CD4-positive, alpha-beta T cell (primary cell): ENCODE data around the gene SLX1B. TPM values are rescaled to one million over a fixed set of nuclear protein-coding genes. Genes with fewer than 3 reads are reported as not detected.
A peak's percentile ranks its signal among the peaks of the same experiment; 100 is the strongest.
"Not testable (repeated sequence)": the region's sequence is repeated elsewhere in the genome, so short reads cannot be mapped to it uniquely, and the experiment has no call there.

Experiments
- ATAC-seq: fragments of 200-7000 bp; cut with Tn5 transposase; one replicate; pipeline ENCODE4 v1.10.0; 2022; ENCODE audit warnings: mild to moderate bottlenecking; ENCODE audit not compliant: poor library complexity
- CTCF ChIA-PET: fragments of 350-600 bp; sonication (Branson Sonifier 250); formaldehyde crosslinking; loops from one replicate; lab custom pipeline; 2021; ENCODE audit warnings: antibody characterized with exemption, inconsistent platforms; lab: Charles Lee
- POLR2A ChIA-PET: fragments of 350-600 bp; sonication (Branson Sonifier 250); formaldehyde crosslinking; loops from one replicate; lab custom pipeline; 2021; ENCODE audit warnings: antibody characterized with exemption, inconsistent platforms; lab: Charles Lee
- DNase-seq, 14 experiments: peaks; one replicate each; pipeline ENCODE4 v3.0.0-alpha.2; 2013 to 2020; ENCODE audit warnings: mixed read lengths in 2 of 14
- H3K27ac ChIP-seq, 2 donors: one replicate each; pipeline versions ENCODE4 v1.5.1 to v1.7.0; 2013; ENCODE audit warnings: low read length in 2 of 2, low read depth in 1 of 2, mild to moderate bottlenecking in 1 of 2
- H3K27me3 ChIP-seq, 2 experiments: 1 replicate in 1 of 2; 2 replicates in 1 of 2; pipeline versions ENCODE4 v1.6.1 to v1.7.0; 2013; ENCODE audit warnings: low read length in 2 of 2, control low read depth in 1 of 2, mild to moderate bottlenecking in 1 of 2, moderate library complexity in 1 of 2; ENCODE audit not compliant: insufficient read depth in 2 of 2, control insufficient read depth in 1 of 2
- H3K36me3 ChIP-seq: one replicate; pipeline ENCODE4 v1.6.1; 2013; ENCODE audit warnings: low read length, control low read depth; ENCODE audit not compliant: insufficient read depth
- H3K4me1 ChIP-seq: one replicate; pipeline ENCODE4 v1.6.1; 2013; ENCODE audit warnings: low read length, control low read depth; ENCODE audit not compliant: insufficient read depth
- H3K4me3 ChIP-seq: one replicate; pipeline ENCODE4 v1.5.1; 2013; ENCODE audit warnings: mild to moderate bottlenecking, low read length, moderate library complexity
- H3K9me3 ChIP-seq, 2 experiments: 1 replicate in 1 of 2; 2 replicates in 1 of 2; pipeline versions ENCODE4 v1.6.1 to v1.7.0; 2013; ENCODE audit warnings: low read length in 2 of 2, mild to moderate bottlenecking in 2 of 2, control low read depth in 1 of 2, moderate library complexity in 1 of 2; ENCODE audit not compliant: control insufficient read depth in 1 of 2, insufficient read depth in 1 of 2
- H3K27ac Mint-ChIP-seq: one replicate; pipeline ENCODE4 v1.8.0; 2020; ENCODE audit warnings: mixed read lengths
- H3K27me3 Mint-ChIP-seq: one replicate; pipeline ENCODE4 v1.8.0; 2021; ENCODE audit warnings: mixed read lengths
- H3K36me3 Mint-ChIP-seq: one replicate; pipeline ENCODE4 v1.8.0; 2021; ENCODE audit warnings: low read depth, mixed read lengths
- H3K4me1 Mint-ChIP-seq: one replicate; pipeline ENCODE4 v1.8.0; 2021; ENCODE audit warnings: low read depth, mixed read lengths
- H3K4me3 Mint-ChIP-seq: one replicate; pipeline ENCODE4 v1.8.0; 2020; ENCODE audit warnings: mild to moderate bottlenecking, mixed read lengths
- H3K9me3 Mint-ChIP-seq: one replicate; pipeline ENCODE4 v1.8.0; 2020; ENCODE audit warnings: mixed read lengths
- intact Hi-C, 2 experiments: fragments of 100-400 bp; cut with DNase I in 1 of 2; cut with micrococcal nuclease in 1 of 2; formaldehyde crosslinking; loops; one replicate each; pipeline versions ENCODE4 v1.15.1 to v1.9.0; 2023 to 2025; cut with DNase I, micrococcal nuclease
- total RNA-seq, 174 experiments: library from RNA in 2 of 174; stranded (reverse) in 2 of 174; gene quantifications; one replicate each; pipeline ENCODE4 v1.2.3 and lab custom pipeline; 2021 to 2026

SLX1B gene
- total RNA-seq, 2 experiments from 2014 or later = 18.8 to 21.2 TPM

DNA sequence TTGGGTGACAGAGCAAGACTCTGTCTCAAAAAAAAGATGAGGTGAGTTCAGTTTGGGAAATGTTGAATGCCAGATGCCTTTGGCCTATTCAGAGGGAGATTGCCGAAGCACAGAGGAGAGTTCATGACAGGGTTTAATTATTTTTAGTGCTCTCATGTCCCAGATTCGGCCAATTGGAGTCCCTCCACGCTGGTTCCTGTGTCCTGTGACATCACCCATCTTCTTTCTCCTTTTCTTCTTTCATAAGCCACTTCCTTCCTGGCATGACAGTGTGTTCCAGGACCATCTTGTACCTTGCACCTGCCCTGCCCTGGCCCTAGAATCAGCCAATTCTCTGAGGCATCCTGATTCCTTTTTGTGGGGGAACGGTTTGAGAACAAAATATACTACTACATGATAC is 17.7 kb downstream of the SLX1B start:
- H3K27me3 ChIP-seq, H3K4me1 Mint-ChIP-seq, H3K27me3 Mint-ChIP-seq, H3K36me3 Mint-ChIP-seq, H3K36me3 ChIP-seq, DNase-seq, H3K9me3 ChIP-seq, CTCF ChIA-PET, H3K4me3 ChIP-seq, intact Hi-C loops, H3K27ac ChIP-seq, H3K4me3 Mint-ChIP-seq, POLR2A ChIA-PET, H3K4me1 ChIP-seq, H3K27ac Mint-ChIP-seq, H3K9me3 Mint-ChIP-seq: not testable (repeated sequence)
- ATAC-seq = peak; percentile 51

GRCh38 chr16:29482276-29482675 is 27.9 kb downstream of the SLX1B start:
- H3K4me1 ChIP-seq, H3K4me1 Mint-ChIP-seq, H3K4me3 Mint-ChIP-seq, H3K9me3 Mint-ChIP-seq, H3K27ac ChIP-seq, DNase-seq, H3K9me3 ChIP-seq, intact Hi-C loops, ATAC-seq, POLR2A ChIA-PET, H3K4me3 ChIP-seq, H3K27me3 Mint-ChIP-seq, H3K27me3 ChIP-seq, CTCF ChIA-PET, H3K27ac Mint-ChIP-seq, H3K36me3 ChIP-seq, H3K36me3 Mint-ChIP-seq: not testable (repeated sequence)

DNA sequence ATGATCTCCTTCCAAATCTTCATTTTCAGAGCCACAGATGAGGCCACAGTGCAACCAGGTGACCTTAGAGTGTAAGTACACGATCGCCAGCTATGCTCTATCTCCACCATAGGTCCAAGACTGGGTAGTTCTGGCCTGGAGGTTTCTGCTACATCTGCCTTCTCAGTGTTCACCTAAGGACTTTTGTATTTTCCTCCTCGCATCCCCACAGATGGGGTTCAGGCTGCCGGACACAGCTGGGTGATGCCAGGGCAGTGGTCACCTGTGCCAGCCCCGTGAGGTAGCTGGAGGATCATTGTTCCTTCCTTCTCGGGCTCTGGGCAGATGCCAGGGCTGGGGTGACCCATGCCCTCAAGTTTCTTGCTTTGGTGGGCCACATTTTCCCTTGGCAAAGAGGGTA is 52.0 kb downstream of the SLX1B start, which contains the start of gene NPIPB12:
TSS of gene NPIPB12 (minus strand) at position 101 of the 400 bp plus-strand sequence.
- H3K27ac Mint-ChIP-seq, POLR2A ChIA-PET, H3K27me3 ChIP-seq, H3K9me3 ChIP-seq, CTCF ChIA-PET, intact Hi-C loops, H3K4me1 ChIP-seq, H3K36me3 Mint-ChIP-seq, ATAC-seq, DNase-seq, H3K4me3 ChIP-seq, H3K27ac ChIP-seq, H3K9me3 Mint-ChIP-seq, H3K36me3 ChIP-seq, H3K27me3 Mint-ChIP-seq, H3K4me3 Mint-ChIP-seq, H3K4me1 Mint-ChIP-seq: not testable (repeated sequence)

Other genes starting within 250 kb of the SLX1B start
- gene NPIPB11, start 47.8 kb upstream of the SLX1B start, total RNA-seq = 1 to 10 TPM; 1.6 to 2.3 TPM
- 1 to 10 TPM; 6.2 to 8.9 TPM for gene BOLA2, start 182 bp upstream of the SLX1B start, total RNA-seq
- 1 to 10 TPM in 1 of 2 experiments, under 1 TPM in 1; 0.59 to 1.1 TPM for gene SULT1A4, start 5.4 kb downstream of the SLX1B start, total RNA-seq
- gene NPIPB12, start 51.9 kb downstream of the SLX1B start, total RNA-seq = 10 to 100 TPM; 83.2 to 86.4 TPM
- 10 to 100 TPM; 45.7 to 48.3 TPM for gene SPN, start 208.7 kb downstream of the SLX1B start, total RNA-seq
- gene QPRT, start 224.6 kb downstream of the SLX1B start, total RNA-seq = under 1 TPM; 0.19 to 0.45 TPM